Endothelial cell of umbilical vein (primary cell): ENCODE measurements around the gene AGAP3. TPM values are rescaled to one million over a fixed set of nuclear protein-coding genes. Genes with fewer than 3 reads are reported as not detected.

Experiments
- BruUV-seq: library from RNA; stranded (reverse); fragments of 400-500 nt; replicated peaks from 2 replicates; lab custom pipeline; 2021; lab: Mats Ljungman, UMichigan
- CTCF ChIA-PET: fragments of 300-600, 350-600 bp; sonication (Branson Sonifier 250); formaldehyde crosslinking; loops from one replicate; lab custom pipeline; 2021; ENCODE audit warnings: antibody characterized with exemption, inconsistent platforms; lab: Charles Lee
- POLR2A ChIA-PET: fragments of 300-600, 350-600 bp; sonication (Branson Sonifier 250); formaldehyde crosslinking; loops from one replicate; lab custom pipeline; 2021; ENCODE audit warnings: antibody characterized with exemption, inconsistent platforms; lab: Charles Lee
- DNase-seq: peaks from one replicate; pipeline ENCODE4 v3.0.0-alpha.2; 2011; ENCODE audit warnings: low read depth, low spot score
- FAIRE-seq: peaks from 2 replicates; lab custom pipeline; 2011; peaks lifted over from hg19 to GRCh38; lab: Jason Lieb, UNC
- H2AFZ ChIP-seq: 2 replicates; pipeline ENCODE4 v1.6.0; 2012; ENCODE audit warnings: low read depth, low read length, control low read depth, inconsistent platforms
- H3K27ac ChIP-seq: 2 replicates; pipeline ENCODE4 v1.5.1; 2011; ENCODE audit warnings: low read depth, mild to moderate bottlenecking, control low read depth, low read length, moderate library complexity; ENCODE audit not compliant: insufficient read depth
- H3K27me3 ChIP-seq, 2 experiments: 2 replicates each; pipeline versions ENCODE4 v1.6.0 to v1.6.1; 2011; ENCODE audit warnings: low read length in 2 of 2, mixed read lengths in 1 of 2; ENCODE audit not compliant: control insufficient read depth in 2 of 2, insufficient read depth in 2 of 2
- H3K36me3 ChIP-seq, 2 experiments: 2 replicates in 1 of 2; 3 replicates in 1 of 2; pipeline ENCODE4 v1.5.1; 2011; ENCODE audit warnings: low read length in 2 of 2, mild to moderate bottlenecking in 1 of 2, moderate library complexity in 1 of 2; ENCODE audit not compliant: control insufficient read depth in 2 of 2, insufficient read depth in 2 of 2; ENCODE audit errors: extremely low read depth in 1 of 2
- H3K4me1 ChIP-seq: 3 replicates; pipeline ENCODE4 v1.5.1; 2011; ENCODE audit warnings: mild to moderate bottlenecking, low read length; ENCODE audit not compliant: control insufficient read depth, insufficient read depth; ENCODE audit errors: extremely low read depth
- H3K4me2 ChIP-seq: 2 replicates; pipeline ENCODE4 v1.6.1; 2011; ENCODE audit warnings: low read length, control low read depth, mixed read lengths; ENCODE audit not compliant: insufficient read depth
- H3K4me3 ChIP-seq, 3 experiments: fragments of 200-600 bp in 1 of 3; sonication (generic), shearing (Covaris generic) in 1 of 3; replicated peaks in 1 of 3; 2 replicates each; pipeline ENCODE4 v1.5.1; 2011 to 2016; ENCODE audit warnings: control low read depth in 3 of 3, low read length in 3 of 3, mild to moderate bottlenecking in 2 of 3, inconsistent platforms in 1 of 3, low read depth in 1 of 3, moderate library complexity in 1 of 3; ENCODE audit not compliant: insufficient read depth in 1 of 3
- H3K79me2 ChIP-seq: 2 replicates; pipeline ENCODE4 v1.6.0; 2012; ENCODE audit warnings: low read length, inconsistent platforms; ENCODE audit not compliant: control insufficient read depth, insufficient read depth
- H3K9ac ChIP-seq: replicated peaks from 2 replicates; pipeline ENCODE3; 2011; ENCODE audit warnings: low read length, control low read depth; ENCODE audit not compliant: insufficient read depth; ENCODE audit errors: extremely low read depth
- H3K9me1 ChIP-seq: replicated peaks from 3 replicates; pipeline ENCODE4 v1.6.0; 2011; ENCODE audit warnings: mild to moderate bottlenecking, low read length; ENCODE audit not compliant: control insufficient read depth, insufficient read depth; ENCODE audit errors: extremely low read depth
- H3K9me3 ChIP-seq: replicated peaks from 2 replicates; pipeline ENCODE4 v1.5.1; 2012; ENCODE audit warnings: low read length, inconsistent platforms; ENCODE audit not compliant: control insufficient read depth, insufficient read depth
- H4K20me1 ChIP-seq: replicated peaks from 2 replicates; pipeline ENCODE3; 2011; ENCODE audit warnings: mild to moderate bottlenecking, low read length; ENCODE audit not compliant: control insufficient read depth, insufficient read depth; ENCODE audit errors: extremely low read depth
- CTCF ChIP-seq, 2 donors: IDR thresholded peaks; 1 replicate in 1 of 2; 2 replicates in 1 of 2; pipeline ENCODE4 v1.5.1; 2011; ENCODE audit warnings: low read length in 2 of 2, mild to moderate bottlenecking in 2 of 2, moderate library complexity in 2 of 2, control low read depth in 1 of 2, inconsistent platforms in 1 of 2, low read depth in 1 of 2; ENCODE audit not compliant: insufficient read depth in 1 of 2; ENCODE audit errors: extremely low read depth in 1 of 2
- EZH2 ChIP-seq: IDR thresholded peaks from 2 replicates; pipeline ENCODE4 v1.6.1; 2012; ENCODE audit warnings: borderline replicate concordance, low read depth, mild to moderate bottlenecking, moderate library complexity, low read length, inconsistent platforms; ENCODE audit not compliant: severe bottlenecking
- FOS ChIP-seq: IDR thresholded peaks from 2 replicates; pipeline ENCODE4 v1.6.1; 2011; ENCODE audit warnings: mild to moderate bottlenecking, low read length, moderate library complexity, borderline replicate concordance; ENCODE audit not compliant: insufficient read depth
- GATA2 ChIP-seq: IDR thresholded peaks from 2 replicates; pipeline ENCODE4 v1.7.0; 2011; ENCODE audit warnings: low read depth, mild to moderate bottlenecking, moderate library complexity, mixed read lengths, low read length; ENCODE audit not compliant: insufficient read length, insufficient read depth
- JUN ChIP-seq: IDR thresholded peaks from 2 replicates; pipeline ENCODE4 v1.6.1; 2011; ENCODE audit warnings: borderline replicate concordance, low read depth; ENCODE audit not compliant: insufficient read length, insufficient read depth
- MYC ChIP-seq: IDR thresholded peaks from one replicate; pipeline ENCODE4 v1.6.1; 2011; ENCODE audit warnings: mild to moderate bottlenecking, low read depth, low read length
- POLR2AphosphoS5 ChIP-seq: IDR thresholded peaks from 2 replicates; pipeline ENCODE4 v1.6.1; 2012; ENCODE audit warnings: low read depth, mild to moderate bottlenecking, control low read depth, low read length, moderate library complexity; ENCODE audit not compliant: insufficient read depth
- dilution Hi-C: fragments of 300-500 bp; cut with MboI; formaldehyde crosslinking; loops from one replicate; pipeline ENCODE4 v1.15.0; 2019; ENCODE audit warnings: low sequenced_read_pairs; ENCODE audit not compliant: extremely low pct_ligation_motif_present
- intact Hi-C: fragments of 100-400 bp; cut with micrococcal nuclease; formaldehyde crosslinking; loops from one replicate; pipeline ENCODE4 v1.10.0; 2022
- polyA plus RNA-seq, 4 experiments: library from polyadenylated mRNA; depleted of rRNA in 3 of 4; stranded (reverse) in 3 of 4; unstranded in 1 of 4; fragments of >200 nt; gene quantifications; 2 replicates each; pipeline versions ENCODE4 v1.2.1 to v1.2.3, GENCODE V29; 2011 to 2012; ENCODE audit warnings: missing spikeins in 1 of 4
- total RNA-seq: library from RNA; stranded (reverse); gene quantifications from 2 replicates; pipeline ENCODE4 v1.2.3, GENCODE V29; 2021

AGAP3 gene
- total and polyA plus RNA-seq, 2 donors (not counting 3 experiments of a cell fraction or from before 2014, with no cell fraction given), result 171 to 174 TPM

DNA sequence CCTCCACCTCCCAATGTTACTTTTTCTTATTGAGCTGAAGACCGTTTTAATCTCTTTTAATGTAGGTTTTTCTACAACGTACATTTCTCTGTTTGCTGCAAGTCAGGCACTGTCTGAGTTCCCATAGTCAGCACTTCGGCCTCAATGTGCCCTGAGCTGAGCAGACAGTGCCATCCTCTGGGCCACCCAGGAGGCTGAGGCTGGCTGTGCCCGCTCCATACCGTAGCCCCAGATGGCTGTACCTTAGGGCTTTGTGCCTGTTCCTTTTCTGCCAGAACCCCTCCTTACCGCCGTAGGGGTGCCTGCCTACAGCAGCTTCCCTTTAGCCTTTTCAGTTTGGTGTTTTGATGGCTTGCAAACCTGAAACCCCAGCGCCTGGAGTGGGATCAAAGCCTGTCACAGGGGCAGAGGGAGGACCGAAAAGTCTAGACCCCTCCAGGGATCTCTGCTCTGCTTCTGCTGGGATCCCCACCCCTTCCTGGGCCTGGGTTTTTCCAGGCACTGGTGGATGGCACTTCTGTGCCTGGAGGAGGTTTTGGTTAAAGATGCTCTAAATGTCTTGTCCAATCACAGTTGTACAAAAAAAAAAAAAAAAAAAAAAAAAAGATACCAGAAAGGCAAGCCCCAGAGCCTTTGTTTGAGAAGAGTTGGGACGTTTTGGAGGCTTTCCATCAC lies 9.0 kb downstream of the AGAP3 start:
- H3K9me1 ChIP-seq, result no peaks in the 10 kb centered on the region
- FAIRE-seq (no peak), DNase-seq (no peak)
- intact Hi-C loops, result loop anchor here (1.0 kb wide), 1 partner anchor 9 kb away; no protein-coding TSS in a partner anchor
- H3K27ac ChIP-seq, result no peak overlapping the region
- no peaks in the 10 kb centered on the region for H4K20me1 ChIP-seq
- peaks cover 21% of the 10 kb centered on the region for H3K4me1 ChIP-seq
- no peak overlapping the region for H3K9ac ChIP-seq
- CTCF ChIA-PET, result interaction anchor here (0.8 to 2.3 kb wide), 2 partner anchors 13 to 28 kb away, joined by 3 to 8 read pairs; no protein-coding TSS in a partner anchor
- TF ChIP-seq MYC, result no peak
- no peak for TF ChIP-seq POLR2AphosphoS5
- no peak for TF ChIP-seq CTCF (IDR thresholded peaks at IDR 0.05; ENCODE audit: extremely low read depth in 1 of 2, insufficient read depth in 1 of 2, low read depth in 1 of 2, low read length in 2 of 2)
- TF ChIP-seq EZH2, result no peak
- no peak for TF ChIP-seq GATA2
- TF ChIP-seq JUN, result no peak
- no peak for TF ChIP-seq FOS
- no peak overlapping the region for H3K4me3 ChIP-seq
- H3K4me2 ChIP-seq, result no peak overlapping the region
- BruUV-seq, result no TSS peak
- H3K79me2 ChIP-seq, result peaks cover 93% of the 10 kb centered on the region
- H2AFZ ChIP-seq, result no peak overlapping the region
- no peaks in the 10 kb centered on the region for H3K27me3 ChIP-seq
- dilution Hi-C loops, result no loop called here
- peaks cover 0 to 12% of the 10 kb centered on the region in 2 experiments for H3K36me3 ChIP-seq
- POLR2A ChIA-PET, result no interaction called here
- H3K9me3 ChIP-seq, result no peaks in the 10 kb centered on the region
